Hepatocyte (in vitro differentiated cells): ENCODE results near the gene RNF4.

Source experiments
- EZH2 ChIP-seq: fragments of 200-600 bp; sonication (generic); IDR thresholded peaks from 2 replicates; pipeline ENCODE4 v1.6.1; 2016; ENCODE audit warnings: antibody characterized with exemption, mild to moderate bottlenecking, borderline replicate concordance
- TF ChIP-seq, protein P1 (sequence below): fragments of 200-600 bp; sonication (generic); IDR thresholded peaks from 2 replicates; pipeline ENCODE4 v1.5.1; 2016; ENCODE audit warnings: antibody characterized with exemption, mild to moderate bottlenecking; ENCODE audit not compliant: poor library complexity

DNA sequence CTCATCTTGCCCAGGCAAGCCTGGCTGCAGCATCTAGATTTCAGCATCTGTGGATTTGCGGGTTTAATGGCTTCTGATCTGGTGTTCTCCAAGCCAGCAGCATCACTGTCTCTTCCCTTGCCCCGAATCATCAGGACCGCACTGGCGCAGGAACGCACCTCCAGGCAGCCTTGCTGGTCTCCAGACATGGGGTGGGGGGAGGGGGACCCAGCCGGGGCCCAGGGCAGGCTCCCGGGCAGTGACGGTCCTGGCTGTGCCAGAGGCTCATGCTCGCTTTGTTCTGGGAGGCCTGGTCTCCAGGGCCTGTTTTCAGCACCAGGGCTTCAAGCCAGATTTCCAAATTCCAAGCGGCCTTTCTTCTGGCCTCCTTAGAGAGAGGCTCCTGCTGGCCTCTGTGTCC, 45.2 kb upstream of the RNF4 start:
- TF ChIP-seq, protein P1, sequence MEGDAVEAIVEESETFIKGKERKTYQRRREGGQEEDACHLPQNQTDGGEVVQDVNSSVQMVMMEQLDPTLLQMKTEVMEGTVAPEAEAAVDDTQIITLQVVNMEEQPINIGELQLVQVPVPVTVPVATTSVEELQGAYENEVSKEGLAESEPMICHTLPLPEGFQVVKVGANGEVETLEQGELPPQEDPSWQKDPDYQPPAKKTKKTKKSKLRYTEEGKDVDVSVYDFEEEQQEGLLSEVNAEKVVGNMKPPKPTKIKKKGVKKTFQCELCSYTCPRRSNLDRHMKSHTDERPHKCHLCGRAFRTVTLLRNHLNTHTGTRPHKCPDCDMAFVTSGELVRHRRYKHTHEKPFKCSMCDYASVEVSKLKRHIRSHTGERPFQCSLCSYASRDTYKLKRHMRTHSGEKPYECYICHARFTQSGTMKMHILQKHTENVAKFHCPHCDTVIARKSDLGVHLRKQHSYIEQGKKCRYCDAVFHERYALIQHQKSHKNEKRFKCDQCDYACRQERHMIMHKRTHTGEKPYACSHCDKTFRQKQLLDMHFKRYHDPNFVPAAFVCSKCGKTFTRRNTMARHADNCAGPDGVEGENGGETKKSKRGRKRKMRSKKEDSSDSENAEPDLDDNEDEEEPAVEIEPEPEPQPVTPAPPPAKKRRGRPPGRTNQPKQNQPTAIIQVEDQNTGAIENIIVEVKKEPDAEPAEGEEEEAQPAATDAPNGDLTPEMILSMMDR: no peak
- no peak for TF ChIP-seq EZH2
